ENCODE measurements around the gene CCDC85C.
A peak's percentile ranks its signal among the peaks of the same experiment; 100 is the strongest.

The CCDC85C gene

GRCh38 chr14:99603471-99604277 lies at the start of gene CCDC85C:
Gene CCDC85C, minus strand, starts transcription at chr14:99604207. Its CDS starts 248 bp downstream, at chr14:99603959.
- Histone ChIP-seq H3K27ac (ENCODE audit: low read depth, low read length) (peak within 1 kb of the TSS; percentile 90), H3K4me3 (ENCODE audit: low read depth, low read length) (peak within 1 kb of the TSS; percentile 78), H3K9ac (ENCODE audit: low read depth, low read length) (peak within 1 kb of the TSS; percentile 24; the same call in 1 of the 2 replicates), H3K27me3 (ENCODE audit: control insufficient read depth, insufficient read depth, low read length) (peaks cover 32% of the 10 kb centered on the region), H3K9me3 (ENCODE audit: control insufficient read depth, insufficient read depth, low read length) (no peaks in the 10 kb centered on the region), H3K36me3 (ENCODE audit: control insufficient read depth, insufficient read depth, low read length) (no peaks in the 10 kb centered on the region), H3K4me1 (ENCODE audit: control insufficient read depth, insufficient read depth, low read length) (peaks cover 25% of the 10 kb centered on the region)

- Histone ChIP-seq H3K9me3 (ENCODE audit: control insufficient read depth, insufficient read depth, low read length) (no peaks in the 10 kb centered on the region), H3K9ac (ENCODE audit: low read depth, low read length) (no peak overlapping the region), H3K27ac (ENCODE audit: low read depth, low read length) (no peak overlapping the region), H3K27me3 (ENCODE audit: control insufficient read depth, insufficient read depth, low read length) (no peaks in the 10 kb centered on the region), H3K4me3 (ENCODE audit: low read depth, low read length) (no peak overlapping the region), H3K36me3 (ENCODE audit: control insufficient read depth, insufficient read depth, low read length) (no peaks in the 10 kb centered on the region), H3K4me1 (ENCODE audit: control insufficient read depth, insufficient read depth, low read length) (no peaks in the 10 kb centered on the region)
These were observed 48.1 kb upstream of the CCDC85C start for GRCh38 chr14:99651953-99652746.

GRCh38 chr14:99650189-99650588 lies 46.2 kb upstream of the CCDC85C start:
- Histone ChIP-seq H3K9me3 (ENCODE audit: control insufficient read depth, insufficient read depth, low read length) (no peaks in the 10 kb centered on the region), H3K36me3 (ENCODE audit: control insufficient read depth, insufficient read depth, low read length) (no peaks in the 10 kb centered on the region), H3K9ac (ENCODE audit: low read depth, low read length) (no peak overlapping the region), H3K27me3 (ENCODE audit: control insufficient read depth, insufficient read depth, low read length) (peaks cover 10% of the 10 kb centered on the region), H3K27ac (ENCODE audit: low read depth, low read length) (no peak overlapping the region), H3K4me1 (ENCODE audit: control insufficient read depth, insufficient read depth, low read length) (no peaks in the 10 kb centered on the region), H3K4me3 (ENCODE audit: low read depth, low read length) (no peak overlapping the region)

GRCh38 chr14:99649643-99650042 lies 45.6 kb upstream of the CCDC85C start:
- Histone ChIP-seq H3K4me1 (ENCODE audit: control insufficient read depth, insufficient read depth, low read length) (peaks cover 2% of the 10 kb centered on the region; the same call in 1 of the 2 replicates), H3K4me3 (ENCODE audit: low read depth, low read length) (no peak overlapping the region), H3K27ac (ENCODE audit: low read depth, low read length) (no peak overlapping the region), H3K9me3 (ENCODE audit: control insufficient read depth, insufficient read depth, low read length) (no peaks in the 10 kb centered on the region), H3K9ac (ENCODE audit: low read depth, low read length) (no peak overlapping the region), H3K36me3 (ENCODE audit: control insufficient read depth, insufficient read depth, low read length) (no peaks in the 10 kb centered on the region), H3K27me3 (ENCODE audit: control insufficient read depth, insufficient read depth, low read length) (peaks cover 16% of the 10 kb centered on the region)

- H3K9ac ChIP-seq (ENCODE audit: low read depth, low read length): no peak overlapping the region
- no peak overlapping the region for H3K27ac ChIP-seq (ENCODE audit: low read depth, low read length)
- peaks cover 6% of the 10 kb centered on the region; the same call in 1 of the 2 replicates for H3K4me1 ChIP-seq (ENCODE audit: control insufficient read depth, insufficient read depth, low read length)
- no peak overlapping the region for H3K4me3 ChIP-seq (ENCODE audit: low read depth, low read length)
- H3K9me3 ChIP-seq (ENCODE audit: control insufficient read depth, insufficient read depth, low read length): no peaks in the 10 kb centered on the region
- H3K36me3 ChIP-seq (ENCODE audit: control insufficient read depth, insufficient read depth, low read length): no peaks in the 10 kb centered on the region
- peaks cover 20% of the 10 kb centered on the region for H3K27me3 ChIP-seq (ENCODE audit: control insufficient read depth, insufficient read depth, low read length)
These were observed 45.2 kb upstream of the CCDC85C start for GRCh38 chr14:99649219-99649618.

- no peak overlapping the region for H3K4me3 ChIP-seq (ENCODE audit: low read depth, low read length)
- H3K9me3 ChIP-seq (ENCODE audit: control insufficient read depth, insufficient read depth, low read length): no peaks in the 10 kb centered on the region
- no peak overlapping the region for H3K27ac ChIP-seq (ENCODE audit: low read depth, low read length)
- no peak overlapping the region for H3K9ac ChIP-seq (ENCODE audit: low read depth, low read length)
- H3K36me3 ChIP-seq (ENCODE audit: control insufficient read depth, insufficient read depth, low read length): no peaks in the 10 kb centered on the region
- peaks cover 6% of the 10 kb centered on the region for H3K4me1 ChIP-seq (ENCODE audit: control insufficient read depth, insufficient read depth, low read length)
- peaks cover 30% of the 10 kb centered on the region for H3K27me3 ChIP-seq (ENCODE audit: control insufficient read depth, insufficient read depth, low read length)
These were observed 44.2 kb upstream of the CCDC85C start for GRCh38 chr14:99648027-99648784.

- H3K36me3 ChIP-seq (ENCODE audit: control insufficient read depth, insufficient read depth, low read length): no peaks in the 10 kb centered on the region
- H3K4me1 ChIP-seq (ENCODE audit: control insufficient read depth, insufficient read depth, low read length): peaks cover 6% of the 10 kb centered on the region
- H3K27ac ChIP-seq (ENCODE audit: low read depth, low read length): no peak overlapping the region
- no peak overlapping the region for H3K4me3 ChIP-seq (ENCODE audit: low read depth, low read length)
- no peaks in the 10 kb centered on the region for H3K9me3 ChIP-seq (ENCODE audit: control insufficient read depth, insufficient read depth, low read length)
- H3K27me3 ChIP-seq (ENCODE audit: control insufficient read depth, insufficient read depth, low read length): peaks cover 31% of the 10 kb centered on the region
- no peak overlapping the region for H3K9ac ChIP-seq (ENCODE audit: low read depth, low read length)
These were observed 43.4 kb upstream of the CCDC85C start for GRCh38 chr14:99647411-99647810.

- no peak overlapping the region for H3K27ac ChIP-seq (ENCODE audit: low read depth, low read length)
- peak overlapping the region; percentile 69; the same call in 1 of the 2 replicates for H3K4me3 ChIP-seq (ENCODE audit: low read depth, low read length)
- no peaks in the 10 kb centered on the region for H3K36me3 ChIP-seq (ENCODE audit: control insufficient read depth, insufficient read depth, low read length)
- peaks cover 6% of the 10 kb centered on the region for H3K4me1 ChIP-seq (ENCODE audit: control insufficient read depth, insufficient read depth, low read length)
- no peak overlapping the region for H3K9ac ChIP-seq (ENCODE audit: low read depth, low read length)
- peaks cover 31% of the 10 kb centered on the region for H3K27me3 ChIP-seq (ENCODE audit: control insufficient read depth, insufficient read depth, low read length)
- H3K9me3 ChIP-seq (ENCODE audit: control insufficient read depth, insufficient read depth, low read length): no peaks in the 10 kb centered on the region
These were observed 41.8 kb upstream of the CCDC85C start for GRCh38 chr14:99645545-99646505.

- Histone ChIP-seq H3K4me3 (ENCODE audit: low read depth, low read length) (peak within 1 kb of the TSS; percentile 69), H3K36me3 (ENCODE audit: control insufficient read depth, insufficient read depth, low read length) (no peaks in the 10 kb centered on the region), H3K27me3 (ENCODE audit: control insufficient read depth, insufficient read depth, low read length) (peaks cover 31% of the 10 kb centered on the region), H3K4me1 (ENCODE audit: control insufficient read depth, insufficient read depth, low read length) (peaks cover 6% of the 10 kb centered on the region), H3K9ac (ENCODE audit: low read depth, low read length) (peak within 1 kb of the TSS; percentile 61), H3K27ac (ENCODE audit: low read depth, low read length) (no peak within 1 kb of the TSS), H3K9me3 (ENCODE audit: control insufficient read depth, insufficient read depth, low read length) (no peaks in the 10 kb centered on the region)
These were observed 40.9 kb upstream of the CCDC85C start, which contains the start of gene HHIPL1 for GRCh38 chr14:99644723-99645544. Gene HHIPL1, plus strand, starts transcription at chr14:99645129. Its CDS starts 79 bp downstream, at chr14:99645208.
